Smooth muscle cell (in vitro differentiated cells): ENCODE results near the gene CAMTA1. TPM values are rescaled to one million over a fixed set of nuclear protein-coding genes. Genes with fewer than 3 reads are reported as not detected.
"Not testable (repeated sequence)": the region's sequence is repeated elsewhere in the genome, so short reads cannot be mapped to it uniquely, and the experiment has no call there.

ENCODE experiments used
- DNase-seq: peaks from one replicate; lab custom pipeline; 2025; ENCODE audit not compliant: unreplicated experiment; lab: John Stamatoyannopoulos, UW
- H2AFZ ChIP-seq: fragments of 200-600 bp; sonication (generic); 2 replicates; pipeline ENCODE4 v1.6.0; 2016; ENCODE audit warnings: antibody characterized with exemption, low read depth, mild to moderate bottlenecking
- H3F3A ChIP-seq: fragments of 200-600 bp; sonication (generic); 2 replicates; pipeline ENCODE4 v1.6.0; 2017; ENCODE audit warnings: antibody characterized with exemption, low read depth
- H3K27ac ChIP-seq: fragments of 200-600 bp; sonication (generic); 2 replicates; pipeline ENCODE4 v1.5.1; 2016; ENCODE audit warnings: low read depth, mild to moderate bottlenecking
- H3K27me3 ChIP-seq: fragments of 200-600 bp; sonication (generic); 2 replicates; pipeline ENCODE4 v1.6.1; 2016; ENCODE audit warnings: low read depth, mild to moderate bottlenecking
- H3K36me3 ChIP-seq: fragments of 200-600 bp; sonication (generic); 2 replicates; pipeline ENCODE4 v1.5.1; 2016; ENCODE audit warnings: low read depth
- H3K4me1 ChIP-seq: fragments of 200-600 bp; sonication (generic); 2 replicates; pipeline ENCODE4 v1.5.1; 2016; ENCODE audit warnings: low read depth
- H3K4me2 ChIP-seq: fragments of 200-600 bp; sonication (generic); 2 replicates; pipeline ENCODE4 v1.6.0; 2016; ENCODE audit warnings: mild to moderate bottlenecking
- H3K4me3 ChIP-seq: fragments of 200-600 bp; sonication (generic); 2 replicates; pipeline ENCODE4 v1.5.1; 2016; ENCODE audit warnings: mild to moderate bottlenecking
- H3K79me2 ChIP-seq: fragments of 200-600 bp; sonication (generic); 2 replicates; pipeline ENCODE4 v1.6.0; 2016; ENCODE audit warnings: low read depth, mild to moderate bottlenecking
- H3K9ac ChIP-seq: fragments of 200-600 bp; sonication (generic); 2 replicates; pipeline ENCODE4 v1.6.0; 2016; ENCODE audit warnings: low read depth
- H3K9me3 ChIP-seq: fragments of 200-600 bp; sonication (generic); replicated peaks from 2 replicates; pipeline ENCODE4 v1.5.1; 2016; ENCODE audit warnings: low read depth
- H4K20me1 ChIP-seq: fragments of 200-600 bp; sonication (generic); 2 replicates; pipeline ENCODE4 v1.6.0; 2016; ENCODE audit warnings: low read depth
- WGBS: methylation state at CpG from one replicate; pipeline ENCODE4 v1.1.7; 2016; ENCODE audit warnings: low lambda C conversion rate; 5-methylcytosine and 5-hydroxymethylcytosine counted together
- polyA plus RNA-seq: library from polyadenylated mRNA; unstranded; fragments of >200 nt; fragmentation: Nextera tagmentation; extraction: Ambion mirVana; gene quantifications from 2 replicates; pipeline ENCODE4 v1.2.1, GENCODE V29; 2016
- total RNA-seq: library from RNA; depleted of rRNA; stranded (reverse); fragments of >200 nt; gene quantifications from 2 replicates; pipeline ENCODE4 v1.2.3, GENCODE V29; 2014
- TF ChIP-seq, protein P1 (sequence below): fragments of 200-600 bp; sonication (generic); IDR thresholded peaks from 2 replicates; pipeline ENCODE4 v1.5.1; 2017; ENCODE audit warnings: borderline replicate concordance, mild to moderate bottlenecking, antibody characterized with exemption; ENCODE audit not compliant: insufficient read depth, poor library complexity, severe bottlenecking

CAMTA1 gene
- total and polyA plus RNA-seq, 2 experiments from 2014 or later: 139 to 145 TPM

DNA sequence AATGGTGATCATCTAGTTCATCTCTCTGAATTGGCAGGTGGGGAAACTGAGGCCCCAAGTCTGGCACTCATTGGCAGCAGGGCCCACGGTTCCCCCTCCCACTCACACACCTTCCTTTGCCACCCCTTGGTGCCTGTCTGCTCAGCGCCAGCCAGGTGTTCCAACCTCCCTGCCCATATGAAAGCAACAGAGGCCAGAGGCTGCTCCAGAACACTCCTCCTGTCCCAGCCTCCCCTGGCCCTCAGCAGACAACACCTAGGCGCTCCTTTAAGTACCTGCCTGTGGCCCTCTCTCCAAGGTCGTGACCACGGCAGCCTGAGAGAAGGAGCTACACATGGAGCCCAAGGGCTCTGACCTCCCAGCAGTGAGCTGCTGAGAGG is 623.5 kb downstream of the CAMTA1 start:
- Histone ChIP-seq H3F3A (no peaks in the 10 kb centered on the region), H3K4me1 (no peaks in the 10 kb centered on the region), H3K9ac (no peak overlapping the region), H3K79me2 (no peaks in the 10 kb centered on the region), H3K4me2 (no peak overlapping the region), H3K4me3 (no peak overlapping the region), H3K36me3 (no peaks in the 10 kb centered on the region), H3K9me3 (no peaks in the 10 kb centered on the region), H4K20me1 (no peaks in the 10 kb centered on the region), H2AFZ (no peak overlapping the region), H3K27ac (no peak overlapping the region), H3K27me3 (no peaks in the 10 kb centered on the region)
- 94% methylated on average over 5 of the region's 5 CpGs for WGBS
- DNase-seq: no peak
- TF ChIP-seq, protein P1, sequence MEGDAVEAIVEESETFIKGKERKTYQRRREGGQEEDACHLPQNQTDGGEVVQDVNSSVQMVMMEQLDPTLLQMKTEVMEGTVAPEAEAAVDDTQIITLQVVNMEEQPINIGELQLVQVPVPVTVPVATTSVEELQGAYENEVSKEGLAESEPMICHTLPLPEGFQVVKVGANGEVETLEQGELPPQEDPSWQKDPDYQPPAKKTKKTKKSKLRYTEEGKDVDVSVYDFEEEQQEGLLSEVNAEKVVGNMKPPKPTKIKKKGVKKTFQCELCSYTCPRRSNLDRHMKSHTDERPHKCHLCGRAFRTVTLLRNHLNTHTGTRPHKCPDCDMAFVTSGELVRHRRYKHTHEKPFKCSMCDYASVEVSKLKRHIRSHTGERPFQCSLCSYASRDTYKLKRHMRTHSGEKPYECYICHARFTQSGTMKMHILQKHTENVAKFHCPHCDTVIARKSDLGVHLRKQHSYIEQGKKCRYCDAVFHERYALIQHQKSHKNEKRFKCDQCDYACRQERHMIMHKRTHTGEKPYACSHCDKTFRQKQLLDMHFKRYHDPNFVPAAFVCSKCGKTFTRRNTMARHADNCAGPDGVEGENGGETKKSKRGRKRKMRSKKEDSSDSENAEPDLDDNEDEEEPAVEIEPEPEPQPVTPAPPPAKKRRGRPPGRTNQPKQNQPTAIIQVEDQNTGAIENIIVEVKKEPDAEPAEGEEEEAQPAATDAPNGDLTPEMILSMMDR: no peak

DNA sequence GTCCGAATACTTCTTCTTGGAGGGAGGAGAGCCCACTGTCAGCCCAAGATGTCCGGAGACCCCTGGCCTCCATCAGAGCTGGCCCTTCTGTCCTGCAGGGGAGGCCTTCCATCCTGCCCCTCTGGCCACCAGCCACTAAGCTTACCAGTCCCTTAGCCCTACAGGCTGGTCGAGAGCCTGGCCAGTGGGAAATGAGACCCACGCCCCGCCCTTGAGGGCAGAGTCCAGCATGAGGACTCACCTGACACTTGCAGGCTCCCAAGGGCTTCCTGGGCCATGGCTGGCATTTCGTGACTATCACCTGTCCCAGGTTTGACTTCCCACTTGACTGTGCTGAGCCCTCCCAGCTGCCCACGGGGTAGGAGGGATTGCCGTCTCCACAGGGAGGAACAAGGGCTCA is 624.0 kb downstream of the CAMTA1 start:
- WGBS: 94% methylated on average over 8 of the region's 8 CpGs
- TF ChIP-seq, protein P1: no peak
- H3K4me1 ChIP-seq: no peaks in the 10 kb centered on the region
- H3K9me3 ChIP-seq: no peaks in the 10 kb centered on the region
- no peaks in the 10 kb centered on the region for H3K27me3 ChIP-seq
- H3K79me2 ChIP-seq: no peaks in the 10 kb centered on the region
- H3K4me2 ChIP-seq: no peak overlapping the region
- H4K20me1 ChIP-seq: no peaks in the 10 kb centered on the region
- DNase-seq: no peak
- no peaks in the 10 kb centered on the region for H3K36me3 ChIP-seq
- no peaks in the 10 kb centered on the region for H3F3A ChIP-seq
- H3K9ac ChIP-seq: no peak overlapping the region
- H3K27ac ChIP-seq: no peak overlapping the region
- H3K4me3 ChIP-seq: no peak overlapping the region
- H2AFZ ChIP-seq: no peak overlapping the region

DNA sequence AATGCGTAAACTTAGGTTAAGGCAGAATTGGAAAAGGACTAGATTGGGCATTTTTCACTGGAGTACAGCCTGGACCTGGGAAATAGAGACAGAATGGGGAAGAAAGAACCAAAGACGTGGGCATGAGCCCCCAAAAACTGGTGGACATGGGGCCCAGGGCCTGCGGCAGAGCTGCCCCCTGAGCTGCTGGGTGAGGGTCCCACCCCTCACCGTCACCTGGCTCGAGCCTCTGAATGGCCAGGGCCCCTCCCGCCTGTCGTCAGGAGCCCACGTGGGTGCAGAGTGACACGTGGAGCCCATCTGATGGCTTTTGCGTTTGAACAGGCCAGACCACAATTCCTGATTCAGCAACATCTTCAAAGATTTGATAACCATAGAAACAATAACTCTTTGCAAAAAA is 624.9 kb downstream of the CAMTA1 start:
- TF ChIP-seq, protein P1: no peak
- H3K4me3 ChIP-seq: no peak overlapping the region
- H3K27ac ChIP-seq: no peak overlapping the region
- no peaks in the 10 kb centered on the region for H3K79me2 ChIP-seq
- no peaks in the 10 kb centered on the region for H3K4me1 ChIP-seq
- no peaks in the 10 kb centered on the region for H3K36me3 ChIP-seq
- WGBS: 90% methylated on average over 10 of the region's 10 CpGs
- H3K9ac ChIP-seq: no peak overlapping the region
- no peak overlapping the region for H2AFZ ChIP-seq
- no peak for DNase-seq
- no peaks in the 10 kb centered on the region for H3K9me3 ChIP-seq
- no peaks in the 10 kb centered on the region for H4K20me1 ChIP-seq
- no peaks in the 10 kb centered on the region for H3K27me3 ChIP-seq
- H3K4me2 ChIP-seq: no peak overlapping the region
- no peaks in the 10 kb centered on the region for H3F3A ChIP-seq

DNA sequence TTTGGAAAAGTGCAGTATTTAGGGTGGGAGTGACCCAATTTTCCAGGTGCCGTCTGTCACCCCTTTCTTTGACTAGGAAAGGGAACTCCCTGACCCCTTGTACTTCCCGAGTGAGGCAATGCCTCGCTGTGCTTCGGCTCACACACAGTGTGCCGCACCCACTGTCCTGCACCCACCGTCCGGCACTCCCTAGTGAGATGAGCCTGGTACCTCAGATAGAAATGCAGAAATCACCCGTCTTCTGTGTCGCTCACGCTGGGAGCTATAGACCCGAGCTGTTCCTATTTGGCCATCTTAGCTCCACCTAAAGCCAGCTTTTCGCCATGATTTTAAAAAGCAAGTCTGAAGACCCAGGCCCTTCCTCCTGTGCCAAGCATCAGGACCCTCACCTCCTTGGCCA is 632.4 kb downstream of the CAMTA1 start:
- H3F3A ChIP-seq, H3K27me3 ChIP-seq, DNase-seq, H3K4me3 ChIP-seq, H3K36me3 ChIP-seq, H2AFZ ChIP-seq, H4K20me1 ChIP-seq, H3K27ac ChIP-seq, H3K4me1 ChIP-seq, H3K9me3 ChIP-seq, H3K9ac ChIP-seq, H3K4me2 ChIP-seq, H3K79me2 ChIP-seq: not testable (repeated sequence)
- WGBS: 91% methylated on average over 7 of the region's 12 CpGs
